GM21737 (cell line): ENCODE measurements around the gene MSI2.

Experiments
- ATAC-seq: cut with Tn5 transposase; IDR thresholded peaks from one replicate; pipeline ENCODE4 v1.9.1; 2021; ENCODE audit warnings: mild to moderate bottlenecking, moderate library complexity; ENCODE audit not compliant: unreplicated experiment

The MSI2 gene

GRCh38 chr17:57468932-57469775 lies 212.8 kb downstream of the MSI2 start:
- ATAC-seq = peak; percentile 40

DNA sequence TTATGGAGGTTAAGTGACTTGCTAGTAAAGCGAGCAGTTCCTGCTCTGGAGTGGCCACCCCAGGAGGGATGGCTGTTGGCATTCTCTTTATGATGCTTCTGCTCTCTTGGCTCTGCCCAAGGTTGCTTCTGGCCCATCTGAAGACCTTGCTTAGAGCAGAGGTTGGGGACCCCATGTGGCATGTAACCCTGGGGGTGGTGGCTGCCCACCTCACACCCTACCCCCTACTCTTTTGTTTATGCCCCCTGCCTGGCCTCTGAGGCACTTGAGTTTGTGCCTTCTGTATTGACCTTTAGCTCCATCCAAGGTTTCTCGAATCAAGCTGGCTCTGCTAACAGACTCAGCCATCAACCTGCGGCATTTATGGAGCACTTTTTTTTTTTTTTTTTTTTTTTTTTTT lies 214.6 kb downstream of the MSI2 start:
- no peak for ATAC-seq

DNA sequence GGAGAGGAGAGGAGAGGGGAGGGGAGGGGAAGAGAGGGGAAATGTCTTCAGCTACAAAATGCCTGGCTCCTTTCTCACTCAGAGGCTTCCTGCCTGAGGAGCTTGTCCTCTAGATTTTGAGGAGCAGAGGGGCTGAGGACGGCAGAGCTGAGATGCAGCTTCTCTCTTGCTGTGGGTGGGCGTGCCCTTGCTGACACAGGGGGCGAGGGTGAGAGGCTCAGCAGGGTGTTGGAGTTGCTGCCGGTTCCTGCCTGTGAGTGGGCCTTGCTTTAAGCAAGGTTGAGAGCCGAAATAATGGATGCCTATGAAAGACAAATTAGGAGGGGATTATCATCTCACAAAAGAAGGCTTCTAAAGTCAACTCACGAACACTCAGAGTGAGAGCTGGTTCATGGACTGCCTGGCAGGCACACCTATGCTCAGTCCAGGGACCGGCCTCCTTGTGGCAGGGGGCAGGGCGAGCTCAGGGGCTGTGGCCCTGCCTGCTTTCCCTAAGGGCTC lies 215.6 kb downstream of the MSI2 start:
- no peak for ATAC-seq

DNA sequence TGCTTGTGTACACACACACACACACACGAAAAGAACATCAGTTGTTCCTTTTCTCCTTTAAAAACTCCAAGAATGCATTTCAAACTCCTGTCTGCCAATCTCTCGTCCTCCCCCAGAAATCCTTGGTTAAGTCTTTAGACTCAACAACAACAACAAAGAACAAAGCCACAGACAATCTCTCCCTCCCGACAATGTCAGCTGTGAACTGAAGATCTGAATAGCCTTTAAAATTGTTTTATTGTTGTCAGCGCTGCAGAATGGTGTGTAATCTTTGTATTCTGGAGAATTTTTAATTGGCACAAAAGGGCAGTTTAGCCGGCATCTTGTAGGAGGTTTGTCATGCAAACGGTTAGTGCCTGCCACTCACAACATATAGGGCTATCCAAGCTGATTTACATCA lies 219.5 kb downstream of the MSI2 start:
- no peak for ATAC-seq

DNA sequence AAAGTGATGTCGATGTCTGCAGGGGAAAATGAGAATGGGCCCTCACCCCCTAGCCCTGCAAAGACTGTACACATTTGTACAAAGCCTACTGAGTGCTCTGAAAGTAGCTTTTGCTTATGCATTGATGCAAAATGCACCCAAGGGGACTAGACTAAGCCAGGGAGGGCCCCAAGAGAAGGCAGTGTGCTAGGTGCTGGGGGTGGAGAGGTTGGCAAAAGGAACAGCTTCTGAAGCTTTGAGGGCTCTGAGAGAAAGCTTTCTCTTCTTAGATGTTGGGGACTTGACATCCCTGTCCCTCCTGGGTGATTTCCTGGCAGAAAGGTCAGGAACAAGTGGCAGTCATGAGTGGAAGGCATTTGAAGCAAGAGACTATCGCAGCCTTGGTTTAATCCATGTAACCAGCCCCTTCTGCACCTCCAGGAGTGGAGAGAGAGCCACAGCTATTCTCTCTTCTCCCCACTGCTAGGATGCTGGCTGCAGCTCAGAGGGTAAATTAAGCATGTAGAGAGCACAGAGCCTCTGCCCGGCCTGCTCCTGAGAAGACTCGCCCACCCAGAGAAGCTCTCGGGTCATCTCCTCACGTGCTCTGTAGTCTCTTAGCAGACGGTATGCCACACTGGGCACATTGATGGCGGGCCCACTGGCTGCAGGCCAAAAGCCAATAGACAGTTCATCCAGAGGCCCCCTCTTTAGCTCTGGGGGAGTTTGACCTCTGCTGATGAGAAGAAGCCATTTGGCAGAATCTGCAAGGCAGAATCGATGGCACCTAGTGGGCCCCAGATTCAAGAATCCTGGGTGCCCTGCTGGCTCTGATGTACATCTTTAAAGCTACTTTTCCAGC lies 221.4 kb downstream of the MSI2 start:
- no peak for ATAC-seq

GRCh38 chr17:57478478-57479250 lies 222.3 kb downstream of the MSI2 start:
- no peak for ATAC-seq

GRCh38 chr17:57480438-57481196 lies 224.3 kb downstream of the MSI2 start:
- no peak for ATAC-seq

GRCh38 chr17:57481910-57482391 lies 225.6 kb downstream of the MSI2 start:
- no peak for ATAC-seq

GRCh38 chr17:57482657-57483056 lies 226.3 kb downstream of the MSI2 start:
- ATAC-seq = no peak

GRCh38 chr17:57484081-57484666 lies 227.9 kb downstream of the MSI2 start:
- ATAC-seq = no peak

DNA sequence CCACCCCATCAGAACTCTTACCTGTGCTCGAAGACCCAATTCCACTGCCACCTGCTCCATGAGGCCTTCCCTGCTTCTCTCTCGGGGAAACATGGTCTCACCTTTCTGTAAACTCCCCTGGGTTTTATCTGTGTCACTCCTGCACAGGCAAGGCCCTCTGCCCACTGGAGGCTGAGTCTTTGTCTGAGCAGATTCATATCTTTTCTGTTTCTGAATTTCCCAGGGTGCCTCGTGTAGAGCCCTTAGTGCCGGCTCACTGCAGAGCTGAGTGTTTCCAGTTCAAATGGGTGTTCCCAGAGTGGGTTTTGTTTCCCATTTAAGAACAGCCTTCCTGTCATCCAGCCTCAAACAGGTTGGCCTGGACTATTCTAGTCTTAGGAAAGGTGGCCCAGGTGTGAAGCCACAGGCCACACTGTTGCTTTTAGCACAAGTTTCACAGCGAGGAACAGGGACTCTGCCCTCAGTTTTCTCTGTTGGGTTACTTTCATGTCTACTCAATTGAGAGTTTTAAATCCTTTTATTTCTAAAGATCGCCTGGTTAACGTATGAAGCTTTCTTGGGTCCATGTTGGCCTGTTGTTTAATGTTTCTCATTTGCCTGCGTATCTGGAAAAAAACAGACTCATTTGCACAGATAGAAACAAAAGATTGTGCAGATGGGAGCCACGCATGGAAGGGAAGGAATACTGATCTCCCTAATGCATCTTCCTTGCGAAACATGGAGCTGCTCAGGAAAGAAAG lies 228.7 kb downstream of the MSI2 start:
- ATAC-seq = no peak

DNA sequence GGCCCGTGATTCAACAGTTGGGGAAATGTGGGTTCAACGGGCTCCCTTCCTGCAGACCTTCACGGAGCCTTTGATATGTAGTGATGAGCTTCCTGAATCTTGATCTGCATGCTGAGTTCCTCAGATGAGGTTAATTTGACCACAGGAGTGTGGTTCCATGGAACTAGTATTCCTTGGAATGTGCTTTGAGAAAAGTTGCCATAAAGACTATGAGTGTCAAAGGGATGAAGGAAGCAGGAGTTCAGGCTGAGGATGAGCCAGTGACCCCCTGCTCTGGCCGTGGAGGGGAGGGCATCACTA lies 229.2 kb downstream of the MSI2 start:
- ATAC-seq = no peak

DNA sequence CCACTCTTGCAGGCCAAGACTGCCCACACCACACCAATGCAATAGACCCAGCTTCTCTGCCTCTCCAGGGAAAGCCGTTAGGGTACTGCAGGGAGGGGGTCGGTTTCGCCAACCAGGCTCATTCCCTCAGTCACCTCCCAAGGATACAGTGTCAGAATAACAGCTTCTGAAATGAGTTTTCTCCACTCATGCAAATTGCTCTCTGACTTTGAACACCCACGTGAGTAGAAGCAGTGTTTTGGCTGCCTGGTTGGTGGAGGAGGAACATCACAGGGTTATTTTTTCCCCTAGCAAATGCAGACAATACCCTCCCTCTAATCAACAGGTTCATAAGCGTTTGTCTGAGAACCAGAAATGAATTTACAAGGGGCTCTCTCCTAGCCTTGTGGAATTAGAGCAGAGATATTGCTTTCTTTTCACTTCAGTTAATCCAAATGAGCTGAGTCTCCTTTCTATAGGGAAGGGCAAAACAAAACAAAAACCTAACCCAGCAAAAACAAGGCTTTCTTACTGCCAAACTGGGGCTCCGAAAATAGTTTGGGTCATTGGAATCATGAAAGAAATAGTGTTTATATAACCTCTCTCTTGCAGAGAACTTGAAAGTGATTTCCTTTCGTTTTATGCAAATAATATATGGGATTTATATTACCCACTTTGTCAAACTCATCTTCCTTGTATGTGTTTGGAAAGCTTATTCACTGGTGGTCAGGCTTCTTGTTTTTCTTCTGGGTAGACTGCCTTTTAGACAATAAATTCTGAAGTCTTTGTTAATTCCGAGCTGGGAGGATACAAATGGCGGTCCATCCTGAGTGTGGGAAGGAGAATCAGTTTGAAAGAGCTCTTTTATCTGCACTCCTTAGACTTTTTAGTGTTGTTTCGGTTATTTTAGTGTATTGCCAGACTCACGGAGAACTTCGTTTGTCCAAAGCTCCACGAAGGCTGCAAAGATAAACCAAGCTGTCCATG lies 229.9 kb downstream of the MSI2 start:
- ATAC-seq = no peak

GRCh38 chr17:57486882-57487301 lies 230.6 kb downstream of the MSI2 start:
- ATAC-seq = no peak

- ATAC-seq = no peak
These were observed 231.2 kb downstream of the MSI2 start for GRCh38 chr17:57487573-57487972.

DNA sequence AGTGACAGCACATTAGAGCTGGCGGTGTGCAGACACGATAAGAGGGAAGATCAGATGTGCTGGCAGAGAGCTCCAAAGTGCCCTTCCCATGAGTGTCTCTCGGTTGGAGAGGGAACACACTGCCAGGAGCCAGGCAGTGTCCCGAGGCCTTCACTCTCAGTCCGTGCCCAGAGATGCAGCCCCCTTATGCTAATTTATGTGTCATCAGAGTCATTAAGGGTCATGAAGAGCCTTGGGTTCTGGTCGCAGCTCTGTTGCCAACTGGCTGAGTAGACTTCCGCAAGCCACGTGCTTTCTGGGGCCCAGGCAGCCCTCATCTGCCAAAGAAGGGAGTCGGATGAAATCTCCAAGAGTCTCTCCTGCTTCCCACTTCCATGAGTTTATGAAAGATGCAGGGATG lies 232.5 kb downstream of the MSI2 start:
- ATAC-seq = no peak

- ATAC-seq = no peak
These were observed 233.0 kb downstream of the MSI2 start for GRCh38 chr17:57489321-57489720.
